ENCODE data around the gene FILIP1. TPM values are rescaled to one million over a fixed set of nuclear protein-coding genes. Genes with fewer than 3 reads are reported as not detected.

The FILIP1 gene
- total RNA-seq, 1 donor from 2014 or later: not detected

DNA sequence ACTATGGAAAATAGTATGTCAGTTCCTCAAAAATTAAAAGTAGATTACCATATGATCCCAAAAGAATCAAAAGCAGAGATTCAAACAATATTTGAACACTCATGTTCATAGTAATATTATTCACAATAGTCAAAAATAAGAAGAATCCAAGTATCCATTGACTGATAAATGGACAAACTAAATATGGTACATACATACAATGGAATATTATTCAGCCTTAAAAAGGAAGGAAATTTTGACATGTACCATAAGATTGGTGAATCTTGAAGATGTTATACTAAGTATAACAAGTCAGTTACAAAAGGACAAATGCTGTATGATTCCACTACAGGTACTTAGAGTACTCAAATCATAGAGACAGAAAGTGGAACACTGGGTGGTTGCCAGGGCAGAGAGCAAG is 120.7 kb downstream of the FILIP1 start:
- Mint-ChIP-seq H3K9me3 (no peaks in the 10 kb centered on the region), H3K4me1 (ENCODE audit: low read depth) (no peaks in the 10 kb centered on the region), H3K36me3 (ENCODE audit: low read depth) (no peaks in the 10 kb centered on the region), H3K27ac (no peak overlapping the region), H3K4me3 (no peak overlapping the region), H3K27me3 (ENCODE audit: insufficient read depth) (peaks cover 5% of the 10 kb centered on the region)
- DNase-seq (ENCODE audit: low spot score): no peak
- intact Hi-C loops (cut with micrococcal nuclease): no loop called here

DNA sequence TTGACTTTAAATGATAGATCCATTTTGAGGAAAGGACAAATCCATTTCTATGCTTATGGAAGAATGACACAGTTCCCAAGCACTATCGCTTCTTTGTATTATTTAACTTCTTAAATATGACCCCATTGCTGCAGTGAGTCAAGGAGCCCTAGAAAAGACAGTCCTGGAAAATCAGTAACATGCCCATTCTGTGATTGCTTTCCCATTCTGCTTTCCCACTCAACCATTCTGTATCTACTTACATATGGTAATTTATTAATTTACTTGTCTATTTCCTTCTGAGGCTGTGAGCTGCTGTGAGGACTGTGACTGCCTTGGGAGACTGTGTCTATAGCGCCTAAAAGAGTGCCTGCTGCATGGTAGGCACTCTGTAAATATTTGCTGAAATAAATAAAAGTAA is 123.6 kb downstream of the FILIP1 start:
- Mint-ChIP-seq H3K36me3 (ENCODE audit: low read depth) (no peaks in the 10 kb centered on the region), H3K27ac (no peak overlapping the region), H3K27me3 (ENCODE audit: insufficient read depth) (no peaks in the 10 kb centered on the region), H3K9me3 (no peaks in the 10 kb centered on the region), H3K4me3 (no peak overlapping the region), H3K4me1 (ENCODE audit: low read depth) (no peaks in the 10 kb centered on the region)
- DNase-seq (ENCODE audit: low spot score): no peak
- intact Hi-C loops (cut with micrococcal nuclease): no loop called here

DNA sequence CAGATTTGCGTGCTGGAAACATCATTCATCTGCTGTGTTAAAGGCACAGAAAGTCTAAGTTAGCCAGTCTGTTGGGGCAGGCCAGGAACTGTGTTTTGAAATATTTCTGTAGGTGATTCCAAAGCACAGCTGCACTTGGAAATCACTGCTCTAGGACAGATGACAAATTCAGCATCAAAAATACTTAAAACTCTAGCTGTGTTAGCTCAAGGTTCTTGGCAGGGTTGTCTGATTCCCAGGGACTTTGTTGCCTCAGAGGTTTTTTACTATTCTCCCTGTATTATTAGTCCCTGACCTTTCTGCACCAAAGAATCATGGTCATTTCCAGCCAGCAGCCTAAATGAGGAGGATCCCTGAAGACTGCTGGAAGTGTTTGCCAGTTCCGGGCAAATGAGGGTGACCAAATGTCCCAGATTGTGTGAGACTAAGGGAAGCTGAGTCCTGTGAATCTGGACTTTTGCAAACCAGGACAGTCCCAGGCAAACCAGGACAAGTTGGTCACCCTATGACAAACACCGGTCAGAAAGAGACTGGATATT is 124.7 kb downstream of the FILIP1 start:
- Mint-ChIP-seq H3K4me1 (ENCODE audit: low read depth) (no peaks in the 10 kb centered on the region), H3K36me3 (ENCODE audit: low read depth) (no peaks in the 10 kb centered on the region), H3K4me3 (no peak overlapping the region), H3K9me3 (no peaks in the 10 kb centered on the region), H3K27ac (no peak overlapping the region), H3K27me3 (ENCODE audit: insufficient read depth) (peaks cover 3% of the 10 kb centered on the region)
- intact Hi-C loops (cut with micrococcal nuclease): loop anchor here (1.0 kb wide), 1 partner anchor 157 kb away; no protein-coding TSS in a partner anchor
- no peak for DNase-seq (ENCODE audit: low spot score)

DNA sequence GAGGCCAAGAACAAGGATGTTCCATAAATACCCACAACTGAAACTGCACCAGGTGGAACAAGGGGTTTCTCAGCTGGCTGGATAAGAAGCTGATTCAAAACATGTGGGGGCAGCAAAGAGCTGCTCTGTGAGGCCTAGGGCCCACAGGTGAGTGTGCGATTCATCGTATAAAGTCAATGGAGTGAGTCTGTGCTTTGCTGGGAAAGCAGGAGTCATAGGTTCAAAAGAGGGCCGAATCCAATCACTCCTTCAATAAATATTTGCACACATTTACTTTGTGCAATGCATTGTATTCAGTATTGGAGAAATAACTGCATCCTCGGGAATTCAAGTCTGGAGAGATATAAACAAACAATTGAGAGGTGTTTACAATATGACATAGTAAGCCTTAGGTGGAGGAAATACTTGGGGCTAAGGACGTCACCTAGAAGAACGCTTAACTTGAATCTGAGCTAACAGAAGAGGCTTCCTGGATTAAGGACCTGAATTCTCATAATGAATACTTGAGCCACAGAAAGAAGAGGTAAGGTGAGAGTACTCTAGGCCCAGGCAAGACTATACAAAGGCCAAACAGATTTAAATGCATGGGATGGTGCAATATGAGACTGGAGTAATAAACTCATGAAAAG is 125.3 kb downstream of the FILIP1 start:
- peaks cover 3% of the 10 kb centered on the region for H3K27me3 Mint-ChIP-seq (ENCODE audit: insufficient read depth)
- no peak for DNase-seq (ENCODE audit: low spot score)
- no peak overlapping the region for H3K27ac Mint-ChIP-seq
- H3K9me3 Mint-ChIP-seq: no peaks in the 10 kb centered on the region
- H3K4me1 Mint-ChIP-seq (ENCODE audit: low read depth): no peaks in the 10 kb centered on the region
- no peak overlapping the region for H3K4me3 Mint-ChIP-seq
- intact Hi-C loops (cut with micrococcal nuclease): loop anchor here (1.0 kb wide), 1 partner anchor 158 kb away; no protein-coding TSS in a partner anchor
- H3K36me3 Mint-ChIP-seq (ENCODE audit: low read depth): no peaks in the 10 kb centered on the region

DNA sequence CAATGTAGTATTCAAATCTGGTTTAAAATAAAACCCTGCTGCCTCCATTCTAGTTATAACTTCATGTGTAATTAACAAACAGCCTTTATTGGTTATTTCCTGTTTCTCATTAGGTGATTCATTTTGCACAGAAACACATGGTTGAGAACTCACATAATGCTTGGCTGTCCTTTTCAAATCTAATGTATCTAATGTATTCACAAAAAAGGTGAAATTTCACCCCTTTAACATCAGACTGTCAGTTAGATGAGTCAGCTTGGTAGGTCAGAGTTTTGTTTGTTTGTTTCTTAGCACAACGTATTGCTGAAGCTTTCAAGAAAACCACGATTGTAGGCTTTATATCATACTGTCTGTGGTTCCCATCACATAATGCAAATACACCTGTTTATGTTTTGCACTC is 130.3 kb downstream of the FILIP1 start:
- Mint-ChIP-seq H3K4me3 (no peak overlapping the region), H3K27me3 (ENCODE audit: insufficient read depth) (peaks cover 8% of the 10 kb centered on the region), H3K27ac (no peak overlapping the region), H3K9me3 (no peaks in the 10 kb centered on the region), H3K4me1 (ENCODE audit: low read depth) (no peaks in the 10 kb centered on the region), H3K36me3 (ENCODE audit: low read depth) (no peaks in the 10 kb centered on the region)
- intact Hi-C loops (cut with micrococcal nuclease): no loop called here
- no peak for DNase-seq (ENCODE audit: low spot score)

DNA sequence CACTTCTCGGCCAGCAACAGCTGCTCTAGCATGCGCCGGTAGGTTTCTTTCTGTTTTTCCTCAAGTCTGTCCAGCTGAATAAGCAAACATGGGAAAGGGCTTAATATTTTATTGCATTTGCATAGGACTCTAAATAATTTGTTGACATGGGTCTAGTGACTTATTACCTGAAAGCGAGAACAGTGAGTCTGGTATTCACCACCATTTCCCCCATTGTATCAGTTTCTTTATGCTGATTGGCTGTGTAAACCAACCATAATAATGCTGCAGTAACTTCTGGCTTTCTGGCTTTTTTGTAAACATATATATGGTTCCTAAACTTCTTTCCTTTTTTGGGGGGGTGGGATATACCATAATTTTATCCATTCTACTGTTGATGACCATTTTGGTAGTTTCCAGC is 140.0 kb downstream of the FILIP1 start:
- Mint-ChIP-seq H3K36me3 (ENCODE audit: low read depth) (no peaks in the 10 kb centered on the region), H3K27me3 (ENCODE audit: insufficient read depth) (peaks cover 37% of the 10 kb centered on the region), H3K4me3 (no peak overlapping the region), H3K27ac (no peak overlapping the region), H3K9me3 (no peaks in the 10 kb centered on the region), H3K4me1 (ENCODE audit: low read depth) (no peaks in the 10 kb centered on the region)
- intact Hi-C loops (cut with micrococcal nuclease): no loop called here
- DNase-seq (ENCODE audit: low spot score): no peak

DNA sequence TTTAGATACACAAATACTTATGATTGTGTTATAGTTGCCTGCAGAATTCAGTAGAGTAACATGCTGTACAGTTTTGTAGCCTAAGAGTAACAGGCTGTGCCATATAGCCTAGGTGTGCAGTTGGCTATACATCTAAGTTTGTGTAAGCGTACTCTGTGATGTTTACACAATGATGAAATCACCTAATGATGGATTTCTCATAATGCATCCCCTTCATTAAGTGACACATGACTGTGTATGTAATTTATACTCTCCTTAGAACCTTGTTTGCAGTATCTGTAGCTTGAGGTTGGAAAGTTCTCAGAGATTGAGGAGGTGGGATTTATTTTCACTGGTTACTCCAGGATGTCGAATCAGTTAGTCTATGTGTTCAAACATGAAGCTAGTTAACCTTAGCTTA is 142.0 kb downstream of the FILIP1 start:
- intact Hi-C loops (cut with micrococcal nuclease): no loop called here
- Mint-ChIP-seq H3K4me3 (no peak overlapping the region), H3K9me3 (no peaks in the 10 kb centered on the region), H3K27ac (no peak overlapping the region), H3K4me1 (ENCODE audit: low read depth) (no peaks in the 10 kb centered on the region), H3K36me3 (ENCODE audit: low read depth) (no peaks in the 10 kb centered on the region), H3K27me3 (ENCODE audit: insufficient read depth) (peaks cover 41% of the 10 kb centered on the region)
- no peak for DNase-seq (ENCODE audit: low spot score)

DNA sequence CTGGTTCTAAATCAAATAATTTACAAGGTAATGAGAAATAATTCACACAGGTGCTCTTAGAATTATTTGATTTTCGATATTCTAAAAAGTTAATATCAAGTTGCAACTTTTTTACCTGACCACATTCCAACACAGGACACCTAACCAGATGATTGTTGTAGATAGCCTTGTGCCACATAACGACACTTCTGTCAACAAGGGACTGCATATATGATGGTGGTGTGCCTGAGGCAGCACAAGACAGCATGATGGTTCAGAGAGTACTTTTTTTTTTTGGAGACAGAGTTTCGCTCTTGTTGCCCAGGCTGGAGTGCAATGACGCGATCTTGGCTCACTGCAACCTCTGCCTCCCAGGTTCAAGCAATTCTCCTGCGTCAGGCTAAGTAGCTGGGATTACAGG is 142.8 kb downstream of the FILIP1 start:
- DNase-seq (ENCODE audit: low spot score): no peak
- no peaks in the 10 kb centered on the region for H3K9me3 Mint-ChIP-seq
- H3K27me3 Mint-ChIP-seq (ENCODE audit: insufficient read depth): peaks cover 41% of the 10 kb centered on the region
- H3K27ac Mint-ChIP-seq: no peak overlapping the region
- no peaks in the 10 kb centered on the region for H3K36me3 Mint-ChIP-seq (ENCODE audit: low read depth)
- no peak overlapping the region for H3K4me3 Mint-ChIP-seq
- H3K4me1 Mint-ChIP-seq (ENCODE audit: low read depth): no peaks in the 10 kb centered on the region
- intact Hi-C loops (cut with micrococcal nuclease): no loop called here

DNA sequence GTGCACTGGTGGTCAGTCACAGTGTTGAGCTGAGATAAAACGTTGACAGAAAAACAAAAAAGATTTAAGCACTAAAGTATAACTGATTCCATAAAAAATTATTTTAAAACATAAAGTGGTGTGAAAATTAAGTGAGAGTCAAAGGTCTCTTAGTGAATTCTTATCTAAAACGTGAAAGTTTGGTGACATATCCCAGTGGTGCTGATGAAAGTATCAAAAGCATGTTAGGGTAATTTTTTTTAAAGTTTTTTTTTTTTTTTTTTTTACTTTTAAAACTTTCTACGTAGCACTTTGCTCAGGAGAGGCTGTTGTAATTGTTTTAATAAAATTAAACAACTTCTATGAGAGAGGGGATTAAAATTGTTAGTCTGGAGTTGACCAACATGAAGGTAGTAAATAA is 143.4 kb downstream of the FILIP1 start:
- no peaks in the 10 kb centered on the region for H3K36me3 Mint-ChIP-seq (ENCODE audit: low read depth)
- H3K9me3 Mint-ChIP-seq: no peaks in the 10 kb centered on the region
- H3K27me3 Mint-ChIP-seq (ENCODE audit: insufficient read depth): peaks cover 41% of the 10 kb centered on the region
- no peaks in the 10 kb centered on the region for H3K4me1 Mint-ChIP-seq (ENCODE audit: low read depth)
- intact Hi-C loops (cut with micrococcal nuclease): no loop called here
- H3K4me3 Mint-ChIP-seq: no peak overlapping the region
- no peak overlapping the region for H3K27ac Mint-ChIP-seq
- DNase-seq (ENCODE audit: low spot score): no peak

DNA sequence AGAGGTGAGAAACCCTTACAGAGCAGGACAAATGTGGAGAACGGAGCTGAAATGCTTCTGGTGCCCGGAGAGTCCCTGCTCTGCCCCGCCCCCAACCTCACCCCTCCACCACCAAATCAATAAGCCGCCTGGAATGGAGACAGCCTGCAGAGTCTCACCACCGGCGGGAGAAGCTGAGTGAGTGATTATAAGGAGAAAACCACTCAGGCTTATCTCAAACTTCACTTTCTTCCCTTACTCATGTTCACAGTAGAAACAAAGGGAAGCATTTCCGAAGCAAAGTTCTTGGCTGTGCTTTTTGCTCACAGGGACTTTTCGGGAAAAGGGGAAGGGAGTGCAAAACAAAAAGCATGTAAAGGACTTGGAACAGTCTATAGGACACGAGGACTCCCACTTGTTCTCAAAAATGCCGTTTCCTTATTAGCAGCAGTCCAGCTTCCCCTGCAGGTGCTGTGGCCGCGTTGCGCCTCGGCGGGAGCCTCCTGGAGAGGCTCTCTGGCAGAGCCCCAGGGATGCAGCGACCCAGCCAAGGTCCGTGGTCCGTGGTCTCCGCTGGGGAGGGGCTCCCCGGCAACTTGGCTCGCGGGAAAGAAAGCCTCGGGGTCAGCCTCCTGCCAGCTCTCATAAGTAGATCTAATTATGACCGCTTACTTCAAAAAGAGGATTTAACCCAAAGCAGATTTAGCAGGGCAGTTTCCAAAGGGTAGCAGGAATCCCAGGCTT is 144.2 kb downstream of the FILIP1 start:
- H3K27ac Mint-ChIP-seq: no peak overlapping the region
- H3K4me1 Mint-ChIP-seq (ENCODE audit: low read depth): no peaks in the 10 kb centered on the region
- H3K9me3 Mint-ChIP-seq: no peaks in the 10 kb centered on the region
- H3K27me3 Mint-ChIP-seq (ENCODE audit: insufficient read depth): peaks cover 41% of the 10 kb centered on the region
- no peak for DNase-seq (ENCODE audit: low spot score)
- intact Hi-C loops (cut with micrococcal nuclease): no loop called here
- no peak overlapping the region for H3K4me3 Mint-ChIP-seq
- H3K36me3 Mint-ChIP-seq (ENCODE audit: low read depth): no peaks in the 10 kb centered on the region

DNA sequence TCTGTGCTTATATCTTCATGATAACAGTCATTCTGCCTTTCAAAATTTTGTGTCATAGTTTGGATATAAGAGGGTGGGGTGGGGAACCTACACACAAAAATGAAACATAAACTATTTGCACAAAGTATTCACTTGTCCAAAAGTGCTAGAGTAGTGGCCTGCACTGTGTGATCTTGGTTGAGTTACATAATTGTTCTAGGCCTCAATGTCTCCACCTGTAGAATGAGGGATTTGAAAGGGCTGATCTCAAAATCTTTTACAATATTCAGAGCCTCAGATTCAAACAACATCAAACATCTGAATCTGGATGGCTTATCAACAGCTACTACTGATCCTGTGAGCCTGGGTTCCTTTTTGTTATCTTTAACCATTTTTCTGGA is 144.7 kb downstream of the FILIP1 start:
- DNase-seq (ENCODE audit: low spot score): no peak
- Mint-ChIP-seq H3K27me3 (ENCODE audit: insufficient read depth) (peaks cover 41% of the 10 kb centered on the region), H3K4me3 (no peak overlapping the region), H3K36me3 (ENCODE audit: low read depth) (no peaks in the 10 kb centered on the region), H3K9me3 (no peaks in the 10 kb centered on the region), H3K4me1 (ENCODE audit: low read depth) (no peaks in the 10 kb centered on the region), H3K27ac (no peak overlapping the region)
- intact Hi-C loops (cut with micrococcal nuclease): no loop called here

DNA sequence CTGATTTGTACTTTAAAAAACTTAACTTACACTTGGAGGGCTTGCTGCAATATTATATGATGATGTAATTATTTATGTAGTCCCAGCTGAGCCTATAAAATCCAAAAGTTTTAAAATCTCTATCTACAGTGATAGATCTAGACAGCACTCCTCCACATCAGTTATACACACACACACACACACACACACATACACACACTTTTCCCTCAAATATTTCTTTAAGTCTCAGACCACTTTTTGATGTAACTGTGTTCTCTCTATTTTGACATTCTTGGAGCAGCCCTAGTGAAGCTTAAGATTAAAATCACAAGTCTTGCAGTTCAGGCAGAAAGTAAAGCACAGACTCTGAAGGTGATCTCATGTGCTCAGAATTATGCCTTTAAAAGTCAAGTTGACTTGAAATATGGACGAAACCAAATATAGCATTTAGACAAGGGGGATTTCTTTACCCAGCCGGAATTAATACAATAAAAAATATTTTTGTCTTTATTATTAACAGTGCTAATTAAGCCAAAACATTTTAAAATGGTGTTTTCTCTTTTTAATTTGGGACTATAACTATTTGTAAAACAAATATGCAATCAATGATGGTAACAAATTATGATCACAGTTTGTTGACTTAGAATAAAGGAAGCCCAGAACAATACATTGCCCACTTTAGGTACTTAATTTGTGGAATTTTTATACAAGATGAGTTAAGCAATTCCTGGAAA is 145.5 kb downstream of the FILIP1 start:
- intact Hi-C loops (cut with micrococcal nuclease): no loop called here
- no peak overlapping the region for H3K27ac Mint-ChIP-seq

DNA sequence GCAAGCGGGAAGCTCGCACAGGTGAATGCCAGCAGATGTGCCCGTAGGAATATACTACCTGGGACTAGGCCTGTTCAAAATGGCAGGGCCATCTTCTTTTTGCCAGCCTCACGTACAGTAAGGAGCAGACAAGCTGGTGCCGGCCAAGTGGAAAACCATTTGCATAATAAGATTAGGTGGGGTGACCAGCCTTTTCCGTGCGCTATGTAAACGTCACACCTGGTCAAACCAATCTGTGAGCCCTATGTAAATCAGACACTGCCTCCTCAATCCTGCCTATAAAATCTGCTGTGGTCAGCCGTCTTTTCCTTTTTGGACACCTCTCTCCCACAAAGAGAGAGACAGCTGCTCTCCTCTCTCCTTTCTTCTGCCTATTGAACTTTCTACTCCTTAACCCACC is 148.2 kb downstream of the FILIP1 start:
- H3K27ac Mint-ChIP-seq: no peak overlapping the region
- no peak for DNase-seq (ENCODE audit: low spot score)
- intact Hi-C loops (cut with micrococcal nuclease): no loop called here
- H3K4me1 Mint-ChIP-seq (ENCODE audit: low read depth): no peaks in the 10 kb centered on the region
- H3K4me3 Mint-ChIP-seq: no peak overlapping the region
- peaks cover 25% of the 10 kb centered on the region for H3K27me3 Mint-ChIP-seq (ENCODE audit: insufficient read depth)
- H3K9me3 Mint-ChIP-seq: no peaks in the 10 kb centered on the region
- H3K36me3 Mint-ChIP-seq (ENCODE audit: low read depth): no peaks in the 10 kb centered on the region

More for the DNA sequence above, 145.5 kb downstream of the FILIP1 start:
- no peaks in the 10 kb centered on the region for H3K4me1 Mint-ChIP-seq (ENCODE audit: low read depth)
- peaks cover 36% of the 10 kb centered on the region for H3K27me3 Mint-ChIP-seq (ENCODE audit: insufficient read depth)
- H3K4me3 Mint-ChIP-seq: no peak overlapping the region
- H3K9me3 Mint-ChIP-seq: no peaks in the 10 kb centered on the region
- no peaks in the 10 kb centered on the region for H3K36me3 Mint-ChIP-seq (ENCODE audit: low read depth)
- DNase-seq (ENCODE audit: low spot score): no peak

Measured in activated T-helper 1 cell treated with anti-CD3 and anti-CD28 coated beads, Interleukin-12 subunit alpha, Interleukin-12 subunit beta, Interleukin-2, Interleukin-4 antibody, amounts not matched to agents 30 ng/mL and 10 ng/mL and 1 ng/mL, durations not matched to agents 14 hours and 24 hours and 36 hours (primary cell).